NCI-H1694 (cell line): Measurements from ENCODE around the gene COMT.

Source experiments
- DNase-seq: peaks from one replicate; lab custom pipeline; 2025; lab: John Stamatoyannopoulos, UW

Gene COMT

DNA sequence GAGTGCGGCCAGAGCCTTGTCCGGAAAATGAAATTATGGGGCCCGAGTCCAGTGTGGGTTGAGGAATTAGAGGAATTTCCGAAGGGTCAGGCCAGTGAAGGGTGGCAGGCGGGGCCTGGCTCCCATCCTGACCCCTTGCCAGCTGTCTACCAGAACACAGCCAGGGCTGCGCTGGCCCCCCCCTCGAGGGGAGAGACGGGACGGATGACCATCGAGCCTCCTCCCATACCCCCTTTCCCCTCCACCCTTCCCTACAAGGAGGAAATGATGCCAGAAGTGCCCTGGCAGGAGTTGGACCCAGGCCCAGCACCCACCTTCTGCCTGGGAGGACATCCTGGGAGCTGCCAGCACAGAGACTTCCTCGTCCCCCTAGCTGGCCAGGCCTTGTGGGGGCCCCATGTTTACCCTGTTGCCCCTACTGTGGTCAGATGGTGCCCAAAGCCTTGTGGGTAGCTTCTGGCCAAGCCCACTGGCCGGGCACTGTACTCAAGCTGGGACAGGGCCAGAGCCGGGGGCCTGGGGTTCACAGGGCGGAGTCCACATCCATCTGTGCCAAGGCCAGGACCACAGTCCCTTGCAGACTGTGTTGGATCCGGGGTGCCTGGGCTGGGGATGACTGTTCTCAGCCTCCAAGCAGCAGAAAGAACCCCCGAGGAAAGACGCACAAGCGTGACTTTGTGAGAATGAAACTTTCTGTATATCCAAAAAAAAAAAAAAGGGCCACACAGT lies 54.2 kb downstream of the COMT start:
- DNase-seq, result no peak

DNA sequence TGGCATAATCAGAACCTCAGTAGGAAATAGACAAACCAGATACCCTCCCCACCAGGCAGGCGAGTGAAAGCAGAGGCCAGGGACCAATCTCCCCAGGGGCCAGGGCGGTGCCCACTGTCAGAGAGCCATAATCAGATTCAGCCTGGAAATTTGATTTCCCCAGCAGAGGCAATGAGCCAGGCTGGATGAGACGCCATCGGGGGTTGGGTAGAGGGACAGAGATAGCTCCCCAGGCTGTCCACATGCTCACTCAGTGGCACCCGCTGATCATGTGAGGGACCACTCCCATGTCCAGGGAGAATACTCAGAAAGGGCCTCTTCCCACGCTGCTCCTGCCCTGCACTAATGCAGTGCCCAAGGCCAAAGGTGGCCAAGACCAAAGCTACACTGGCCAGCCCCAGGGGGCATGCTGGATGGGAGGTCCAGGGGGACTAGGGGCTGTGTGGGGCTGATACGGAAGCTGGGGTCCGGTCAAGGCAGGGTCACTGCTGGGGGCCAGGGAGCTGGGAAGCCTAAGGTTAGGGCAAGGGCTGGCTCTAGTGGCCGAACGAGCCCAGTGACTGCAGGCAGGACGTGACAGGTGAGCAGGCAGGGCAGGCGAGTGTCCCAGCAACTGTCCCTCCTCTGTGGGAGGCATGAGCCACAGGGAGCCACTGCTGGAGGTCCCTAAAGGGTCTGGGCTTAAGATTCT lies 55.3 kb downstream of the COMT start:
- no peak for DNase-seq

DNA sequence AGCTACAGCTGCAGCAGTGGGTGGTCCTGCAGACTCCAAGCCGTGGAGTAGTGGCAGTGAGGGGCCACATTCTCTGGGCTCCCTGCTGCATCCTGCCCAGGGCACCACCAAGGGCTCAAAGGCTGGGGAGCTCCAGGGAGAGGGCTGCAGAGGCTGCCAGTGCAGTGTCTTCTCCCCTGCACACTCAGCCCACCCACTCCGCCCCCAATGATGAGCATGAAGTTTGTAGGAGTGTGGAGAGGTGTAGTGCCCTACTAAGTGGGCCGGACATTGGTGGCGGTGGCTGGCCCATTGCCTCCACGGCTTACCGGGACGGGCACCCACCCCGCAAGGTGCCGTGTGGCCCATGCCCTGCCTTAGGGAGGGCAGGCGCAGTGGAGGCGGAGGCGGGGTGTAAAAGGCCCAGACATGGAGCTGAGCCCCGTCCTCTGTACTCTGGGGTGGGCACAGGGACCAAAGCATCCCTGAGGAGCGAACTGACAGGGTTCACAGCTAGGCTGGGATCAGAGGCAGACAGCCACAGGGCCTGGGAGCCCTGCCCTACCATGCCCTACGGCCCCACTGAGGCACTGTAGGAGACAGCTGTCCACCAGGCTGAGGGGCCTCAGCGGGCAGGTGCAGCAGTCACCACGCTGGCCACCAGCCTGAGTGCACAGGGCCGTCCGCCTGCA lies 56.1 kb downstream of the COMT start:
- no peak for DNase-seq

DNA sequence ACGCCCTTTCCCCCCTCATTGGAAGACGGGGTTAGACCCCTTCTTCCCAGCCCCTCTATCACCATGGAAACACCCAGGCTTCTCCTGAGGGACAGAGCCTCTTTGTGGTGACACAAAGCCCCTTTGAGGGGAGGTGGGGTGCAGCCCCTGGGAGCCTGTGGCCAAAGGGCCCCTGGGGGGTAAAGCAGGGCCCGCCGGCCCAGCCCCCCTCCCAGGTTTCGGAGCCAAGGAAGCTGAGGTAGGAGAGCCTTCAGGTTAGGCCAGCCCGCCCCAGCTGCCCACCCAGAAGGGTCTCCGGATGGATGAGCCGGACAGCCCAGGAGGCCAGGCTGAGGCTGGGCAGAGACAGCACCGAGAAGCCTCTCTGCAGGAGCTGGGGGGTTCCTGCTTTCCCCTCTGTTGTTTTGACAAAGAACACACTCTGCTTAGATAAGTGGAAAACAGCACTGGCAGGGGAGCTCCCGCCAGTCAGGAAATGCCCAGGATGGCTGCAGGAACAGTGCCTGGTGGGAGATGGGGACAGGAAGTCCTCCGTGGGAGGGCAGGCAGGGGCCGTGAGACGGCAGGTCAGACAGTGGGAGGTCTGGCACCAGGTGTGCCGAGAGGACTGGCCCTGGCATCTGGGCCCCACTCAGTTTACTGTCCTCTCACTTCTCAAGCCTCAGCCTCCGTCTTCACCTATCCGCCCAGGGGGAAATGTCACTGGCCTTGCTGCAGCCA lies 56.8 kb downstream of the COMT start:
- no peak for DNase-seq

DNA sequence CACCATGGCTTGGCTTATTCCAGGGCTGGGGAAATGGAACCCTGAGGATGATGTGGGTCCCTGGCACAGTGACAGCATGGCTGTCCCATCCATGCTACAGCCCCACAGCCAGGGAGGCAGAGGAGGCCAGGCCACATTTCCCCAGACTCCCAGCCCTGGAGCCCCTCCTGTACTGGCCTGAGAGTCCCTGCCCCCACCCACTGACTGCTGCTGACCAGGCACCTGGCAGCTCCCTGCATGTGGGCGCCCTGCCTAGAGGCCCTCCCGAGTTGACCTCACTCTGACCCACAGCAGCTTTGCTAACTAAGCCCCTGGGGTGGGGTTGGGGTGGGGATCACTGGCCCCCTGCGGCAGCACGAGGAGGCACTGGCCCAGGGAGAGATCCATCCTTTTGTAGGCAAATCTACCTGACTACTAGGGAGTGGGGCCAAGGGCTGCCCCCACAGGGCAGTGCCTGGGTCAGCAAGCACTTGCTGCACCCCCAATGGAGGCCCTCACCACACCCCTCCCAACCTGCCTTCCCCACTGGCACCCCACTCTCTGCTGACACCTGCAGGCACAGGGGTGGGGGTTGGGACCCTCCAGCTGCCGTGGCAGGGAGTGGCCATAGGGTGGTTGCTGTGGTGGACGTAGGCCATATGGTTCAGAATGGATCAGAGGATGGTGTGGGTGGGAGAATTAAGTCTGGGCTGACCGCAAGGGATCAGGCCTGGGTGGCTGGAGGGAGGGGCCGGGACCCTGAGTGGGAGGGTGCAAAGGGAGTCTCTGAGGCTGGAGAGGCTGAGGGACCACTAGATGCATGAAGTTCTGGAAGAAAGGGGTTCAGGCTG lies 57.6 kb downstream of the COMT start:
- no peak for DNase-seq

DNA sequence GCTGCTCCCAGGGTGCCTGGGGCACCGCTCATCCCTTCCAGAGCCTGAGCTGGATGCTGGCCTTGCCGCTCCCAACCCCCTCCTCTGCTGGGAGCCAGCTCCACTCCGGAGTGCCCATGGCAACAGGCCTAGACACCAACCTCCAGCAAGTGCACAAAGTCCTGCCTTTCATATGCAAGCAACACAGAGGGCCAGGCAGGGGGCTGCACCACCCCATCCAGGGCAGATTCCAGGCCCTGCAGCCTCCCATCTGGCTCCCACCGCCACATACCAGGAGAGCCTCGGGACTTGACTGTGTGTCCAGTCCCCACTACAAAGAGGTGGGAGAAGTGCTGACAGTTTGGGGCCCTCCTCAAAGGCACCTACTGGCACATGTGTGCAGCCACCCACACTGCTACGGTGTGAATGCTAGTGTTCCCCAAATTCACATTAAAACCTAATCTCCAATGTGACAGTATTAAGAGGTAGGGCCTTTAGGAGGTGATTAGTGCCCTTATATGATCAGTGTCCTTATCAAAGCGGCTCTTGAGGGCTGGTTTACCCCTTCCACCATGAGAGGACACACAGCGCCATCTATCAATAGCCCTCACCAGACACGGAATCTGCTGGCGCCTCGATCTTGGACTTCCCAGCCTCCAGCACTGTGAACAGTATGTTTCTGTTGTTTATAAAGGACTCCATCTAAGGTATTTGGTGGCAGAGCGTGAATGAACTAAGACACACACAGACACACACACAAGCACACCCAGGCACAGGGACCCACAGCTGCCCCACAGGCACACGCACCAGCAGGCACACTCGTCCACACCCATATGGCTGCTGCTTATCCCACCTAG lies 58.9 kb downstream of the COMT start:
- DNase-seq, result no peak

DNA sequence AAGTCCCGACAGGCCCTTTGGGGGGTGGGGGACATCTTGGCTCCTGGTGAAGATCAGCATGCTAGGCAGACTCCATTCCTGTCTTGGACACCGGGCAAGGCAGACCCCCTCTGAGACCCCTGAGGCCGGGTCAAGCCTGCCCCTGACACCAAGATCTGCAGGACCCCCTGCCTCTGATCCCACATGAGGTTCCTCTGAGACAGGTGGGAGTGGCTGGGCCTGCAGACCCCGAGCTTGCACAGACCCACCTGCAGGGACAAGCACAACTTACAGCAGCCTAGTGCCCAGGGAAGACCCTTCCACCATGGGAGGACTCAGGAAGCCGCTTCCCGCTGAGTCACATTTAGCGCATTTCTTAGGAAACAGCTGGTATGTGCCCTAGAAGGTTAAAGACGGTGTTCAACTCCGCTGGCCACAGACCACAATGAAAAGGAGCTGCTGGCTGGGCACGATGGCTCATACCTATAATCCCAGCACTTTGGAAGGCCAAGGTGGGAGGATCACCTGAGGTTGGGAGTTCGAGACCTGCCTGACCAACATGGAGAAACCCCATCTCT lies 59.6 kb downstream of the COMT start:
- no peak for DNase-seq

DNA sequence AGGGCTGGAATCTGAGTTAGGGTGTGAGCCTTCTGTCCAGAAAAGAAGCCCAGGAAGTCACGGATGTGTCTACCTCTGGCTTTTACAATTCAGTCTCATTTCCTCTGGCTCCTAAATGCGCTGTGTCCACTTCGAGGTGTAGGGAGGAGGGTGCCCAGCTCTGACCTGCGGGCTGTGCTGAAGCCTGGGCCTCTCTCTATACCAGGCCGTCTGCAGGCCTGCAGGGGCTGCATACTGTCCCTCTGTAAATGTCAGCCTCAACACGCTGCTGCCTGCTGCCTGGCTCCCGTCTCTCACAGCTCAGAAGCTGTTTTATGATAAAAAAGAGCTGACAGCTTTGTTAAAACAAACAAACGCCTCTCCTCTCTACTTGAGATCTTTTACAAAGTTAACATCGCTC lies 60.6 kb downstream of the COMT start:
- no peak for DNase-seq

DNA sequence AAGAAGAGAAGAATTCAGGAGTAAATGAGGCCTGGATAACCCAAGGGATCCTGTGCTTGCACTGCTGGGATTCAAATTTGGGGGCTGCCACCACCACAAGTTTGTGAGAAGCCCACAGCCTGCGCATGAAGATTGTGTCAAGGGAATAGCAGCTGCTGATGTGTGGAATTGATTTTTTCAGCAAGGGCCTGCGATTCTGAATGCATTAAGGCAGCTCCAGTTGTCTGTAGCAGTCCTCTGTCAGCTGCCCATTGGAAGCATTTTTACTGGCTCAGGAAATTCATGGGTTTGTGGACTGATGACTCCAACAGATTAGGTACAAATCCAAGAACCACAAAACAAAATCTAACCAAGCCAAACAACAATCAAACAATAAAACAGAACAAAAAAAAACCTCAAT lies 61.1 kb downstream of the COMT start:
- DNase-seq, result no peak

DNA sequence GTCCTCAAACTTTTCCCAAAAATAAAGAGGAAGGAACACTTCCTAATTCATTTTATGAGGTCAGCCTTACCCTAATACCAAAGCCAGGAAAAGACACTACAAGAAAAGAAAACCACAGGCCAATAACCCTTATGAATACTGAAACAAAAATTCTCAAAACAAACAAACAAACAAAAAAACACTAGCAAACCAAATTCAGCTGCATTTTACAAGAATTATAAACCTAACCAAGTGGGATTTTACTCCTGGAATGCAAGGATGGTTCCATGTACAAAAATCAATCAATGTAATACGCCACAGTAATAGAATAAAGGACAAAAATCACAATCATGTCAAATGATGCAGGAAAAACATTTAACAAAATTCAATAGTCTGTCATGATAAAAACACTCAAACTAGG lies 61.7 kb downstream of the COMT start:
- DNase-seq, result no peak

DNA sequence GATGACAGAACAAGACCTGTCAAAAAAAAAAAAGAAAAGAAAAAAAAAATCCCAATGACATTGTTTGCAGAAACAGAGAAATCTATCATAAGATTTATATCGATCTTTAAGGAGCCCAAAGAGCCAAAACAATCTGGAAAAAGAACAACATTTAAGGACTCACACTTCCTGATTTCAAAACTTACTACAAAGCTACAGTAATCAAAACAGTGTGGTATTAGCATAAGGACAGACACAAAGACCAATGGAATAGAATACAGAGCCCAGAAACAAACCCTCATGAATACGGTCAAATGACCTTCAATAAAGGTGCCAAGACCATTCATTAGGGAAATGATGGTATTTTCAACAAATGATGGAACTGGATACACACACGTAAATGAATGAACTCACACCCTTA lies 62.9 kb downstream of the COMT start:
- DNase-seq, result no peak

DNA sequence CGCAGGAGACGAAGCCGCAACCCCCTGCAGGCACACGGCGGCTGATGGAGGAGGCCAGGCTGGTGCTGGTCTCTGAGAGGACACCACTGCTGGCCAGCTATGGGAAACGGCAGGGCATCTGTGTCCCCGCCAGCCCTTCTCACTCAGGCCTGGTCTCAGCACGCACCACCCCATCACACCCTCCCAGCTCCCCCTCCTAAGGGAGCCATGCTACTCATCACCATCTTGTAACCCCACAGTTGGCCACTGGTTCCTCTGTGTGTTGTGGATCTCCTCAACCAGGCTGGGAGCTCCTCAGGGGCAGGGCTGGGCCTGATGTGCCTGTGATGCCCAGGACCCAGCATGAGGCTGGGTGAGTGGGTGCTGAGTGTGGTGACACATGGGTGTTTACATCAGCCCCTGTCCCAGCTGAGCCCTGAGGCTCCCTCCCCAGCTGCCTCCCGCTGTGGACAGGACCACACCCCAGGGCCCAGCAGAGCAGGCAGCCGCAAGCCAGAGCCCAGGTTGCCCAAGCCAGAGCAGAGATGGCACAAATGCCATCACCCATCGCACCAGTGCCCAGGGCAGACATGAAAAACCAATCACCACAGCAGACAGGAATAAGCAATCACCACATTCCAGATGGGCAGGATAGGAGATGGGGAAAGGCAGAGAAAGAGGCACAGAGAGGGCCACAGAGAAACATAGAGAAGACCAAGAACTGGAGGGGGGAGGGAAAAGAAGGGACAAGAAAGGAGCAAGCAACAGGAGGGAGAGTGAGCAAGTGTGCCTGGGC lies 66.8 kb downstream of the COMT start:
- no peak for DNase-seq

DNA sequence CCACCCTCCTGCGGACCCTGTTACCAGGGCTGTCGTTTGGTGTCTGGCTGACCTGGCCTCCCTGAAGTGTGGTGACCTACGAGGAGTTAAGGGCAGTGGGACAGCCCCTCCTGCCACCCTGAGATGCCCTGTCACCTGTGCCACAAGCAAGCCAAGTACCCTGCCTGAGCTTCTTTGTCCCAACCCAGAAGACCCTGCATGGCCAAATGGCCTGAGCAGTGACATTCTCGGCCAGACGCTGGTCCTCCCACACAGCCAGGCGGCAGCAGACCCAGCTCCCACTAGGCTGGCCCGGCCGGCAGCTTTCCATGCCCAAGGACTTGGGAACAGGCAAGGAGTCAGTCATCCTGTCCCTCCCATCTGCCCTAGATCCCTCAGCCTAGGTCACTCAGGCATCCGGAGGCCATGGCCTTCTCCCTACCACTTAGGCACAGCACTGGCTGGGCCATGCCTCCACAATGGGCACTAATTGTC lies 67.5 kb downstream of the COMT start:
- DNase-seq, result no peak

DNA sequence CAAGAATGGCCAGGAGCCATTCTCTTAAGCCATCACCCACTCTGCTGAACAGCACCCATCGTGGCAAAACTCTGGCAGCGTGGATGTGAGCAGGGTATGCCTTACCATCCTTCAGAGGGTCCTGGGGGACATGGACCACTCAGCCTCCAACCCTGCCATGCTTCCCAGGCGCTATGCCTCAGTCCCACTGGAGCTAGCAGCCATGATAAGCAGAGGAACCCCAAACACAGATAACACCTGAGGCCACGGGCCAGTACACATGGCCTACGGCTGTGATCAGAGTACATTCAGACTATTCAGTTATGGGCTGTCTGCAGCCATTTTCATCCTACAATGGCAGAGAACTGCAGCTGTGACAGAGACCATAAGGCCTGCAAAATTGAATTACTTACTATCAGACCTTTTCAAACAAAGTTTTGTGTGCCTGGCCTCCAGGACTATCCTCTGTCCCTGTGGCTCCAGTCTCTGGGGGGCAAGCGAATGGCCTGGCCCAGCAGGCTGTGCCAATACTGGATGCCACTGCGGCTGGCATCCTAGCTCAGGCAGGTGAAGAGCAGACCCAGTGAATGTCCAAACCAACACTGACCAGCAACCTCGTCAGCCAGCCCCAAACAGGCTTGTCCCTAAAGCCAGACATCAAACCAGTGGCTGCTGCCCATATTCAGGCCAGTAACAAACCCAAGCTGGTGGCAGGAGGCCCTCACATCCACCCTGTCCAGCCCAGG lies 68.2 kb downstream of the COMT start:
- DNase-seq, result no peak

DNA sequence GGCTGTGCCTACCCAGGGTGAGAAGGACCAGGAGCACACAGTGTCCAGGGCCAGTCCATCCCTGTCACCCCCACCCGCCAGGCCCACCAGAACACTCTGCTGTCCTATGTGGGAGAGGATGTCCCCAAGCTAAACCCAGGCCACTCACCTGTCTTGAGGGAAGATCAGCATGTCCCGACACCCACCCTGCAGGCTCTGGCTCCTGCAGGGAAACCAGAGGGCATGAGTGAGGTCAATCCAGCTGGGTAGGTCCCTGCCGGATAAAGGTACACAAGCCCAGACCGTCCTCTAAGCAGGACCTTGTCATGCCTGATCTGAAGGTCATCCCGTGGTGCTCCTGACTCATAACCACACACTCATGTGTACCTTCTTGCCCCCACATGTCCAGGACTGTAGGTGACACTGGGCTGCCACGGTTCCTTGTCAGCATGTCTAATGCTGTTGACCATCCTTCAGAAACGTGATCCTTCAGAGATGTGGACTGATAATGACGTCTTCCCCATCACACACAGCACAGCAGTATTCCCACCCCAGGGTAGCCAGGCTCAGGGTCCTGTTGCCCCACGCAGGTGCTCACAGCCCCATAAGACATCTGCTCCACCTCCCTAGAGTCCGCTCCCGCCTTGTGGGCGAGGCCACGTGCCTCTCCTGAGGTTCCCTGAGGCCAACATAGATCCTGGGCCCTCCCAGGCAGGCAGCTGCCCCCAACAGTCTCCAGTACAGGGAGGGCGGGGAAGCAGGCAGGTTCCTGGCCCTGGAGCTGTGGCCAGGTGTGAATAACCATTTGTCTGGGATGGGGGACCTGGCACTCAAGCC lies 68.9 kb downstream of the COMT start:
- no peak for DNase-seq

DNA sequence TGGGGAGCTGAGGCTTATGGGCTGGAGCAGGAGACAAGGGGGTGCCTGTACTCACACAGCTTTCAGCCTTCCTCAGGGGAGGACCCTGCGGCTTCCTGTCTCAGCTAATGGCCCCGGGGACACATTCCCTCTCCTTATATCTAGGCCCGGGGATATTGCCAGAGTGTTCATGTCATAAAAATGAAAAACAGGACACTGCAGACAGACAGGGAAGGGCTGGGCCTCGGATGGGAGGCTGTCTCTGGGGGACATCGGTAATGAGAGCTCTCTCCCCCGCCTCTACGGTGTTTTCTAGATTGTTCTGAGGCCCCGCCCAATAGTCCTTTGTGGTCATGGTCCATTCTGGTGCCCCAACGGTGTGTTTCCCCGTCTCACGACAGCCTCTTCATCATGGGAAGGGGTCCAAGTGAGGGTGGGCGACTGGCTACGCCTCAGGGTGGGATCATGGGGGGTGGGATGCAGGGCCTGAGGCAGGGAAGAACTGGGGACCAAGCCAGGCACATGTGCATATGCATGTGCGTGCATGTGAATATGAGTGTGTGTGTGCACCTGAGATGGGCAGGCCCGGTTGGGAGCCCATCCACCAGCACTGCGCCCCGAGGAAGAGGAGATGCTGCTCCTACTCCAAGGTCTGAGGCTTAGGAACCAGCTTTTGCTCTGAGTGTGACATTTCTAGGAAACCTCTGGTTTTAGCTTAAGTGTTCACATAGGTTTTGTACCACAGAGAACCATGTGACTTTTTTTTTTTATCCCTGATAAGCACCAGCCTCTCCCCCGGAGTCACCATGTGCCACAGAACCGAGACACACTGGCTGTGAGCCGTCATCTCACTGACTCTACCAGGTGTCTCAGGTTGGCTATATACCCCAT lies 69.8 kb downstream of the COMT start:
- no peak for DNase-seq
